ENCODE data around the gene UNCX.

DNA sequence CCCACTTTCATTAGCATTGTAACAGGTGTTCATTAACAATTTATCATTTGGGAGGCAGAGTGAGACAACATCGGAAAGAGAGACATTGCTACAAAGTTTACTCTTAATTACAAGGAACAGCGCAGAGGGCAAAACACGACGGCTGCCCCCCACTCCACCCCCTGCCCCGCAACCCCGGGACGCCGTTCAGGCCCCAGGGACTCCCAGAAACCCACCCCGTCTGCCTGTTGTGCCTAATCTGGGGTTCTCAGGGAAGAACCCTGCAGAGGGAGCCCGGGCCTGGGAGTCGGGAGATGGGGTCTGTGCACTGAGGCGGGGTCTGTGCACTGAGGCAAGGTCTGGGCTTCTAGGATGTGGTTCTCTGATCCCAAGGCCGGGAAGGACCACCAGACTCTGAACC is 25.2 kb downstream of the UNCX start:
- TF ChIP-seq, protein P1, sequence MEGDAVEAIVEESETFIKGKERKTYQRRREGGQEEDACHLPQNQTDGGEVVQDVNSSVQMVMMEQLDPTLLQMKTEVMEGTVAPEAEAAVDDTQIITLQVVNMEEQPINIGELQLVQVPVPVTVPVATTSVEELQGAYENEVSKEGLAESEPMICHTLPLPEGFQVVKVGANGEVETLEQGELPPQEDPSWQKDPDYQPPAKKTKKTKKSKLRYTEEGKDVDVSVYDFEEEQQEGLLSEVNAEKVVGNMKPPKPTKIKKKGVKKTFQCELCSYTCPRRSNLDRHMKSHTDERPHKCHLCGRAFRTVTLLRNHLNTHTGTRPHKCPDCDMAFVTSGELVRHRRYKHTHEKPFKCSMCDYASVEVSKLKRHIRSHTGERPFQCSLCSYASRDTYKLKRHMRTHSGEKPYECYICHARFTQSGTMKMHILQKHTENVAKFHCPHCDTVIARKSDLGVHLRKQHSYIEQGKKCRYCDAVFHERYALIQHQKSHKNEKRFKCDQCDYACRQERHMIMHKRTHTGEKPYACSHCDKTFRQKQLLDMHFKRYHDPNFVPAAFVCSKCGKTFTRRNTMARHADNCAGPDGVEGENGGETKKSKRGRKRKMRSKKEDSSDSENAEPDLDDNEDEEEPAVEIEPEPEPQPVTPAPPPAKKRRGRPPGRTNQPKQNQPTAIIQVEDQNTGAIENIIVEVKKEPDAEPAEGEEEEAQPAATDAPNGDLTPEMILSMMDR (optimal IDR thresholded peaks at IDR 0.05 in 1 of 3, IDR thresholded peaks at IDR 0.05 in 1 of 3, conservative IDR thresholded peaks at IDR 0.05 in 1 of 3; ENCODE audit: extremely low read depth in 1 of 3, insufficient read depth in 2 of 3, low read length in 3 of 3), result no peak
- no peak for TF ChIP-seq EZH2 (IDR thresholded peaks at IDR 0.05; ENCODE audit: low read length)

Measured in keratinocyte (primary cell).